IMR-90 (cell line): Measurements from ENCODE around the gene CRYBG3. TPM values are rescaled to one million over a fixed set of nuclear protein-coding genes. Genes with fewer than 3 reads are reported as not detected.

ENCODE experiments used
- ATAC-seq: fragments of 200-7000 bp; cut with Tn5 transposase; 2 replicates; pipeline ENCODE4 v1.9.1; 2020; ENCODE audit warnings: low read depth, mild to moderate bottlenecking, moderate library complexity
- BruUV-seq: library from RNA; stranded (reverse); fragments of 400-500 nt; replicated peaks from 2 replicates; lab custom pipeline; 2021; lab: Mats Ljungman, UMichigan
- CTCF ChIA-PET: fragments of 300-600 bp; formaldehyde crosslinking; extraction: SDS; loops from one replicate; lab custom pipeline; 2021; ENCODE audit warnings: antibody characterized with exemption; lab: Yijun Ruan, JAX
- POLR2A ChIA-PET: fragments of 300-600 bp; sonication (Branson Sonifier 250); formaldehyde crosslinking; loops from one replicate; lab custom pipeline; 2022; ENCODE audit warnings: antibody characterized with exemption; ENCODE audit not compliant: unreplicated experiment; lab: Charles Lee
- DNase-seq: peaks from one replicate; pipeline ENCODE4 v3.0.0; 2013
- H2AFZ ChIP-seq: replicated peaks from 2 replicates; pipeline ENCODE3; 2013; ENCODE audit warnings: low read length, mild to moderate bottlenecking; ENCODE audit not compliant: poor library complexity
- H2AK5ac ChIP-seq: 2 replicates; pipeline ENCODE4 v1.6.1; 2013; ENCODE audit warnings: low read depth, low read length, inconsistent platforms
- H2AK9ac ChIP-seq: replicated peaks from 2 replicates; pipeline ENCODE3; 2013; ENCODE audit warnings: mild to moderate bottlenecking, low read depth, low read length, moderate library complexity; ENCODE audit not compliant: poor library complexity
- H2BK120ac ChIP-seq: 2 replicates; pipeline ENCODE4 v1.6.1; 2013; ENCODE audit warnings: low read depth, low read length, inconsistent platforms
- H2BK15ac ChIP-seq: 3 replicates; pipeline ENCODE4 v1.6.1; 2013; ENCODE audit warnings: low read depth, low read length, inconsistent platforms
- H2BK20ac ChIP-seq: 2 replicates; pipeline ENCODE4 v1.6.1; 2013; ENCODE audit warnings: low read depth, mild to moderate bottlenecking, inconsistent platforms, low read length, moderate library complexity
- H2BK5ac ChIP-seq: 2 replicates; pipeline ENCODE4 v1.6.1; 2013; ENCODE audit warnings: mild to moderate bottlenecking, low read depth, low read length, inconsistent platforms; ENCODE audit not compliant: poor library complexity, severe bottlenecking
- H3K14ac ChIP-seq: replicated peaks from 2 replicates; pipeline ENCODE4 v1.6.1; 2013; ENCODE audit warnings: low read depth, low read length, inconsistent platforms
- H3K18ac ChIP-seq: 2 replicates; pipeline ENCODE4 v1.6.1; 2013; ENCODE audit warnings: low read depth, low read length, control low read depth
- H3K23ac ChIP-seq: 2 replicates; pipeline ENCODE4 v1.6.1; 2013; ENCODE audit warnings: low read depth, low read length, inconsistent platforms
- H3K27ac ChIP-seq: 2 replicates; pipeline ENCODE4 v1.5.1; 2013; ENCODE audit warnings: mild to moderate bottlenecking, control low read depth, low read length; ENCODE audit not compliant: insufficient read depth
- H3K27me3 ChIP-seq: 2 replicates; pipeline ENCODE4 v1.6.1; 2013; ENCODE audit warnings: low read length; ENCODE audit not compliant: control insufficient read depth, insufficient read depth
- H3K36me3 ChIP-seq: 2 replicates; pipeline ENCODE4 v1.6.1; 2013; ENCODE audit warnings: low read length, mixed read lengths; ENCODE audit not compliant: control insufficient read depth, insufficient read depth
- H3K4ac ChIP-seq: 2 replicates; pipeline ENCODE4 v1.6.1; 2013; ENCODE audit warnings: low read depth, low read length, inconsistent platforms
- H3K4me1 ChIP-seq: 2 replicates; pipeline ENCODE4 v1.6.1; 2013; ENCODE audit warnings: low read length, mixed read lengths; ENCODE audit not compliant: control insufficient read depth, insufficient read depth
- H3K4me2 ChIP-seq: 2 replicates; pipeline ENCODE4 v1.6.1; 2013; ENCODE audit warnings: low read depth, mild to moderate bottlenecking, control low read depth, low read length, moderate library complexity
- H3K4me3 ChIP-seq: 2 replicates; pipeline ENCODE4 v1.5.1; 2013; ENCODE audit warnings: low read depth, mild to moderate bottlenecking, control low read depth, low read length, moderate library complexity; ENCODE audit not compliant: insufficient read depth
- H3K56ac ChIP-seq: 2 replicates; pipeline ENCODE4 v1.6.1; 2013; ENCODE audit warnings: low read length, inconsistent platforms; ENCODE audit not compliant: insufficient read depth; ENCODE audit errors: extremely low read depth
- H3K79me1 ChIP-seq, 2 experiments: 2 replicates each; pipeline ENCODE4 v1.6.1; 2013; ENCODE audit warnings: low read length in 2 of 2, inconsistent platforms in 1 of 2, low read depth in 1 of 2
- H3K9ac ChIP-seq: 2 replicates; pipeline ENCODE4 v1.6.1; 2013; ENCODE audit warnings: low read depth, low read length, control low read depth
- H3K9me1 ChIP-seq: 2 replicates; pipeline ENCODE4 v1.6.1; 2013; ENCODE audit warnings: low read length, inconsistent platforms; ENCODE audit not compliant: insufficient read depth
- H3K9me3 ChIP-seq: 2 replicates; pipeline ENCODE4 v1.6.1; 2013; ENCODE audit warnings: low read length; ENCODE audit not compliant: control insufficient read depth, insufficient read depth
- H4K20me1 ChIP-seq: 2 replicates; pipeline ENCODE4 v1.6.1; 2013; ENCODE audit warnings: low read length, inconsistent platforms; ENCODE audit not compliant: insufficient read depth
- H4K5ac ChIP-seq: 2 replicates; pipeline ENCODE4 v1.6.1; 2013; ENCODE audit warnings: mild to moderate bottlenecking, low read depth, low read length, control low read depth
- H4K8ac ChIP-seq, 2 experiments: 2 replicates each; pipeline ENCODE4 v1.6.1; 2013; ENCODE audit warnings: low read depth in 2 of 2, low read length in 2 of 2, control low read depth in 1 of 2, inconsistent platforms in 1 of 2
- H4K91ac ChIP-seq: 2 replicates; pipeline ENCODE4 v1.6.1; 2013; ENCODE audit warnings: low read depth, low read length, inconsistent platforms; ENCODE audit not compliant: insufficient read depth
- CHD1 ChIP-seq: IDR thresholded peaks from 2 replicates; pipeline ENCODE4 v1.6.1; 2012; ENCODE audit warnings: low read depth, low read length, improper control_type of control experiment
- CTCF ChIP-seq: conservative IDR thresholded peaks from 2 replicates; pipeline ENCODE4 v1.5.1; 2012; ENCODE audit warnings: mild to moderate bottlenecking, low read depth, low read length, improper control_type of control experiment
- FOS ChIP-seq: fragments of 150-350 bp; IDR thresholded peaks from 2 replicates; pipeline ENCODE4 v1.6.1; 2016; ENCODE audit warnings: low read depth, low read length
- MXI1 ChIP-seq: IDR thresholded peaks from 2 replicates; pipeline ENCODE4 v1.6.1; 2012; ENCODE audit warnings: low read depth, mild to moderate bottlenecking, low read length, moderate library complexity, borderline replicate concordance
- NFE2L2 ChIP-seq: fragments of 150-350 bp; IDR thresholded peaks from 2 replicates; pipeline ENCODE4 v1.6.1; 2016; ENCODE audit warnings: low read depth, mild to moderate bottlenecking, low read length
- RAD21 ChIP-seq: IDR thresholded peaks from 2 replicates; pipeline ENCODE4 v1.6.1; 2012; ENCODE audit warnings: low read length, improper control_type of control experiment
- RFX5 ChIP-seq: IDR thresholded peaks from 2 replicates; pipeline ENCODE4 v1.8.0; 2012; ENCODE audit warnings: low read depth, mild to moderate bottlenecking, low read length, moderate library complexity
- USF2 ChIP-seq: fragments of 150-350 bp; IDR thresholded peaks from 2 replicates; pipeline ENCODE4 v1.6.1; 2017; ENCODE audit warnings: mild to moderate bottlenecking, antibody characterized with exemption, low read length, low read depth
- dilution Hi-C: fragments of 300-500 bp; cut with HindIII; formaldehyde crosslinking; loops from one replicate; pipeline ENCODE4 v1.14.3; 2018; ENCODE audit warnings: low sequenced_read_pairs; ENCODE audit not compliant: unreplicated experiment
- in situ Hi-C: fragments of 300-500 bp; cut with MboI; formaldehyde crosslinking; loops from 3 replicates; pipeline ENCODE4 v1.14.3; 2019; ENCODE audit warnings: low sequenced_read_pairs, inconsistent platforms, mixed read lengths
- intact Hi-C: fragments of 100-400 bp; cut with micrococcal nuclease; formaldehyde crosslinking; loops from 2 replicates; pipeline ENCODE4 v1.10.0; 2022
- polyA plus RNA-seq, 3 experiments: library from polyadenylated mRNA; depleted of rRNA; stranded (reverse); fragments of >200 nt; gene quantifications; 2 replicates each; pipeline ENCODE4 v1.2.3, GENCODE V29; 2012; ENCODE audit warnings: low replicate concordance in 1 of 3
- total RNA-seq: library from RNA; depleted of rRNA; stranded (reverse); fragments of >200 nt; gene quantifications from 2 replicates; pipeline ENCODE4 v1.2.3, GENCODE V29; 2012

Gene CRYBG3
- total and polyA plus RNA-seq, 2 of the 4 experiments (the other 2 are of a cell fraction): 4.9 to 26.2 TPM

- in situ Hi-C loops (no loop called here), dilution Hi-C loops (no loop called here), intact Hi-C loops (no loop called here)
- Histone ChIP-seq H2AK5ac (no peak overlapping the region), H3K4me2 (no peak overlapping the region), H3K4me1 (peaks cover 3% of the 10 kb centered on the region; the same call in 1 of the 2 replicates), H2BK5ac (no peak overlapping the region), H3K9me3 (no peaks in the 10 kb centered on the region), H2BK20ac (no peak overlapping the region), H3K9me1 (no peaks in the 10 kb centered on the region), H3K23ac (no peak overlapping the region), H2AK9ac (no peak overlapping the region), H3K18ac (no peak overlapping the region), H3K4me3 (no peak overlapping the region), H3K36me3 (peaks cover 5% of the 10 kb centered on the region; the same call in 1 of the 2 replicates), H2BK15ac (no peak overlapping the region), H4K91ac (no peak overlapping the region), H4K5ac (no peak overlapping the region), H2BK120ac (no peak overlapping the region), H3K27me3 (no peaks in the 10 kb centered on the region), H4K20me1 (no peaks in the 10 kb centered on the region), H3K79me1 (no peaks in the 10 kb centered on the region; a peak in 1 of 4 replicates), H4K8ac (no peak overlapping the region), H3K27ac (no peak overlapping the region), H3K14ac (no peak overlapping the region), H3K4ac (no peak overlapping the region), H2AFZ (no peak overlapping the region), H3K56ac (no peak overlapping the region), H3K9ac (no peak overlapping the region)
- TF ChIP-seq CTCF (no peak), RFX5 (no peak), USF2 (no peak), FOS (no peak), RAD21 (no peak), NFE2L2 (no peak), MXI1 (no peak), CHD1 (no peak)
- POLR2A ChIA-PET: no interaction called here
- DNase-seq (peak; percentile 30), ATAC-seq (peak; percentile 80)
- CTCF ChIA-PET: no interaction called here
- no TSS peak for BruUV-seq
Observed at GRCh38 chr3:97880267-97880666, 58.5 kb downstream of the CRYBG3 start.
